SH-SY5Y (cell line): ENCODE measurements around the gene KIAA1328.

Experiments
- GATA2 ChIP-seq: IDR thresholded peaks from 2 replicates; pipeline ENCODE4 v1.6.1; 2011; ENCODE audit warnings: mild to moderate bottlenecking, low read depth, low read length
- GATA3 ChIP-seq: IDR thresholded peaks from 2 replicates; pipeline ENCODE4 v1.6.1; 2011; ENCODE audit warnings: low read depth, mild to moderate bottlenecking, low read length, moderate library complexity

DNA sequence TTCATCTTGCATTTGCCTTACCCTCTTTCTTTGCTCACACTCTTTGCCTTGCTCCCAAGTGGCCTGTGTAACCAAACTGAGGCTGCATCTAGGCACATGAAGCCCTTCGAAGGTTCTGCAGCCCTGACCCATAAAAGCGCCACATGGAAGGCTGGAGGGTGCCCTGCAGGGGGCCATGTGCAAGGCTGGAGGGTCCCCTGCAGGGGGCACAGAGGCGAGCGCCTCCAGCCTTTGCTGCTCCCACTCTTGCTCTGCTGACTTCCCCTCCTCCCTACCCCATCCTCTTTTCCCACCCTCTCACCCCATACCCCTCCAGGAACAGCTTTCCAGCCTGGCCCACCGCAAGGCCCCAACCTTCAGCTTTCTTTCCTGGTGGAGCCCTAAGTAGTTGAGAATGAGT lies 419.4 kb downstream of the KIAA1328 start:
- TF ChIP-seq GATA2 (no peak), GATA3 (no peak)
